Ascending aorta (tissue), 2 donors: ENCODE data around the gene NUP160. TPM values are rescaled to one million over a fixed set of nuclear protein-coding genes. Genes with fewer than 3 reads are reported as not detected.
"Not testable (repeated sequence)": the region's sequence is repeated elsewhere in the genome, so short reads cannot be mapped to it uniquely, and the experiment has no call there.

Experiments
- DNase-seq, 2 donors: peaks; one replicate each; pipeline ENCODE4 v3.0.0-alpha.2; 2019; ENCODE audit warnings: low spot score in 2 of 2
- H3K27ac ChIP-seq, 2 donors: fragments of 200-600 bp; sonication (generic); one replicate each; pipeline ENCODE4 v1.5.1; 2016 to 2017; ENCODE audit warnings: mild to moderate bottlenecking in 1 of 2
- H3K27me3 ChIP-seq: fragments of 200-600 bp; sonication (generic); one replicate; pipeline ENCODE4 v1.5.1; 2017
- H3K36me3 ChIP-seq, 2 donors: fragments of 200-600 bp; sonication (generic); one replicate each; pipeline ENCODE4 v1.5.1; 2016
- H3K4me1 ChIP-seq, 2 donors: fragments of 200-600 bp; sonication (generic); one replicate each; pipeline ENCODE4 v1.5.1; 2016 to 2017; ENCODE audit warnings: mild to moderate bottlenecking in 1 of 2
- H3K4me3 ChIP-seq, 2 donors: fragments of 200-600 bp; sonication (generic); one replicate each; pipeline ENCODE4 v1.5.1; 2016 to 2017; ENCODE audit warnings: mild to moderate bottlenecking in 1 of 2
- H3K9me3 ChIP-seq, 2 donors: fragments of 200-600 bp; sonication (generic); one replicate each; pipeline ENCODE4 v1.5.1; 2016
- CTCF ChIP-seq, 3 experiments: fragments of 200-600 bp in 2 of 3; fragments of 450-650 bp in 1 of 3; sonication (generic) in 2 of 3; IDR thresholded peaks; one replicate each; pipeline ENCODE4 v1.5.1; 2016 to 2019; ENCODE audit warnings: antibody characterized with exemption in 3 of 3, mild to moderate bottlenecking in 1 of 3, moderate library complexity in 1 of 3
- intact Hi-C: fragments of 100-400 bp; cut with DNase I; formaldehyde crosslinking; loops from one replicate; pipeline ENCODE4 v1.15.1; 2023
- total RNA-seq: library from RNA; depleted of rRNA; stranded (reverse); fragments of >200 nt; gene quantifications from one replicate; pipeline ENCODE4 v1.1.0, GENCODE V29; 2016

NUP160 gene
- 14.0 TPM for total RNA-seq

GRCh38 chr11:47847892-47848699 is at the start of gene NUP160:
Gene NUP160 (minus strand): TSS chr11:47848350. CDS start chr11:47848318, 32 bp downstream.
- no peaks in the 10 kb centered on the region for H3K9me3 ChIP-seq
- peaks cover 4 to 11% of the 10 kb centered on the region in 2 donors for H3K4me1 ChIP-seq
- H3K4me3 ChIP-seq: peak within 1 kb of the TSS; percentile 80 to 91
- peak; percentile 32 to 92 for DNase-seq
- H3K36me3 ChIP-seq: peaks cover 1 to 19% of the 10 kb centered on the region in 2 donors
- no peaks in the 10 kb centered on the region for H3K27me3 ChIP-seq
- peak within 1 kb of the TSS; percentile 87 to 96 for H3K27ac ChIP-seq
- intact Hi-C loops: loop anchor here (1.0 to 10.0 kb wide), 6 partner anchors 81 to 261 kb away; partner anchors contain the start of genes FNBP4, MTCH2 and PTPRJ
- TF ChIP-seq CTCF (IDR thresholded peaks at IDR 0.05): no peak

GRCh38 chr11:47896199-47896598 is 48.0 kb upstream of the NUP160 start:
- Histone ChIP-seq H3K4me3 (no peak overlapping the region), H3K9me3 (no peaks in the 10 kb centered on the region), H3K27ac (no peak overlapping the region), H3K4me1 (no peaks in the 10 kb centered on the region), H3K27me3 (no peaks in the 10 kb centered on the region), H3K36me3 (no peaks in the 10 kb centered on the region)
- TF ChIP-seq CTCF (IDR thresholded peaks at IDR 0.05): no peak
- DNase-seq: no peak
- intact Hi-C loops: no loop called here

GRCh38 chr11:47895035-47895434 is 46.9 kb upstream of the NUP160 start:
- intact Hi-C loops: no loop called here

GRCh38 chr11:47892546-47893276 is 44.6 kb upstream of the NUP160 start:
- intact Hi-C loops: not testable (repeated sequence)

More at GRCh38 chr11:47895035-47895434, 46.9 kb upstream of the NUP160 start:
- Histone ChIP-seq H3K36me3 (no peaks in the 10 kb centered on the region), H3K4me1 (no peaks in the 10 kb centered on the region), H3K27me3 (no peaks in the 10 kb centered on the region), H3K27ac (no peak overlapping the region), H3K9me3 (no peaks in the 10 kb centered on the region), H3K4me3 (no peak overlapping the region)
- no peak for DNase-seq
- no peak for TF ChIP-seq CTCF (IDR thresholded peaks at IDR 0.05)

GRCh38 chr11:47891886-47892285 is 43.7 kb upstream of the NUP160 start:
- DNase-seq: no peak
- Histone ChIP-seq H3K36me3 (no peaks in the 10 kb centered on the region), H3K27ac (no peak overlapping the region), H3K4me3 (no peak overlapping the region), H3K9me3 (no peaks in the 10 kb centered on the region), H3K27me3 (no peaks in the 10 kb centered on the region), H3K4me1 (no peaks in the 10 kb centered on the region)
- no peak for TF ChIP-seq CTCF (IDR thresholded peaks at IDR 0.05)
- intact Hi-C loops: no loop called here

More at GRCh38 chr11:47892546-47893276, 44.6 kb upstream of the NUP160 start:
- H3K4me1 ChIP-seq, H3K9me3 ChIP-seq, H3K27ac ChIP-seq, H3K36me3 ChIP-seq, H3K27me3 ChIP-seq, DNase-seq, H3K4me3 ChIP-seq: not testable (repeated sequence)
